ENCODE results near the gene ARHGAP8.
"Not testable (repeated sequence)": the region's sequence is repeated elsewhere in the genome, so short reads cannot be mapped to it uniquely, and the experiment has no call there.

Gene ARHGAP8

GRCh38 chr22:44740307-44740706, 12.1 kb upstream of the ARHGAP8 start:
- no peak for DNase-seq

- DNase-seq = no peak
These were observed 10.4 kb upstream of the ARHGAP8 start for GRCh38 chr22:44741929-44742328.

DNA sequence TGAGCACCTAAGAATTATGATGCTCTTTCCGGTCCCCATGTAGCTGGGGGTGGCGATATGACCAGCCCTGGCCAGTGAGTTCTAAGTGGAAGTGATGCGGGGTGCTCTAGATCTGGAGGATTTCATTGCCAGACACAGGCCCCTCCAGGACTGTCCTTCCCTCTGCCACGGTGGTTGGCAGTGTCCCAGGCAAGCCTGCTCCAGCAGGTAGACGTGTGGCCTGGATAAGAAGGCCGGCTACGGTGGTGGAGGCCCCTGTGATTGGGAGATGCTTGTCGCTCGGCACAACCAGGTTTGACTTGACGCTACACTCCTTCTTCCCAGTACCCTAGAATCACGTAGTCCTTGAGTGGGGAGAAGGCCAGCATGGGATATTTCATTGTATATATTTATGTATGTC, 9.1 kb upstream of the ARHGAP8 start:
- no peak for DNase-seq

DNA sequence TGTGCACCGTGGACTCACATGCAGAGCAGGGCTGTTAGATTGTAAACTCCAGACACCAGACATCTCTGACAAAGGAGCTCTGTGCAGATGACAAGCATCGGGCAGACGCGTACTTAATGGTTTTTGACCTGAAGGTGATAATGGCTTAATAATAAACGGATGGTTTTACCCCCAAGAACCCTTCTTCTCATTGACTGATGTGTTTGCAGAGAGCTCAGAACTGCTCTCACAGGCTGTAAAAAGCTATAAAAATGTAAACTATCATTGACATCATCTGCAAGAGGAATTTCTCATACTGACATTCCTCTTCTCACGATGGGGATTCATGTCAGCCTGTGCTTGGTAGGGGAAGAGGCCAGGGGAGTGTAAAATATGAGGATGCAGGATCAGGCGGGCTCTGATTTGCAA, 8.6 kb upstream of the ARHGAP8 start:
- no peak for DNase-seq

DNA sequence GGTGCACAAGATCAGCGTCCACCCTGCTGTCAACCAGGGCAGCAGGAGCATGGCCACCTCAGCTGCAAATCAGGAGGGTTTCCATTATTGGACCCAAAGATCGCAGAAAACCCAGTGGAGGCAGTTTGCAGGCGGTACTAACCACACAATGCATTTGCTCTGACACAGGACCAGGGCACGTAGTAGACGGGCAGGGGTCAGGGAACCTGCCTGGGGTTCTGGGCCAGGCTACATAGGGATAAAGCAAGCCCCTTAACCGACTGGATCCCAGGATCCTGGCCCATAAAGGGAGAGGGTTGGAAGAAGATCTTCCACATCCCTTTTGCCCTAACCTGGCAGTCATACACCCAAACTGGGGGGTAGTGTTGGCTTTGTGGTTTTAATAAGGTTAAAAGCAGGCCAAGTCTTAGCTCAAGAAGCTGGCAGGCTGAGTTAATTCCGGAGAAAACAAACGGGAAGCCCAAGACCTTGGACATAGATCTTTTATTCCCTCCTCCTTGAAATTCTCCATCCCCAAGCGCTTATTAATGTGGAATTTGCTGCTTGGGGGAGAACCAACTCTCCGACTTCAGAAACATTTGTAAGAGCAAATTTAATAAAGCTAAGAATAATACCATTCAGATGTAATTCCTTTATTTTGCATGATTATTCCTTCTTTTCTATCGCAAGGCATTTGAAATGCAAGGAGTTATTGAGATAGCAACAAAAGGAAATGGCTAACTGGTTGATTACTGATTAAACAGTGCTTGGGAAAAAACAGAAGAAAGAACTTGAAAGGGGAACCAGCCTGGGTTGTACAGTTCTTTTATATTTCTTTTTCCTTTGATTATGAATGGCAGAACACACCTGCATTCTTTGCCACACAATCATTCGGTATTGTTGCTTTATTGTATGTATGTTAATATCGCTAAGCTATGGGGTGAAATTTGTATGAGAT, 6.3 kb upstream of the ARHGAP8 start:
- DNase-seq = no peak

GRCh38 chr22:44747784-44748127, 4.6 kb upstream of the ARHGAP8 start:
- not testable (repeated sequence) for DNase-seq

DNA sequence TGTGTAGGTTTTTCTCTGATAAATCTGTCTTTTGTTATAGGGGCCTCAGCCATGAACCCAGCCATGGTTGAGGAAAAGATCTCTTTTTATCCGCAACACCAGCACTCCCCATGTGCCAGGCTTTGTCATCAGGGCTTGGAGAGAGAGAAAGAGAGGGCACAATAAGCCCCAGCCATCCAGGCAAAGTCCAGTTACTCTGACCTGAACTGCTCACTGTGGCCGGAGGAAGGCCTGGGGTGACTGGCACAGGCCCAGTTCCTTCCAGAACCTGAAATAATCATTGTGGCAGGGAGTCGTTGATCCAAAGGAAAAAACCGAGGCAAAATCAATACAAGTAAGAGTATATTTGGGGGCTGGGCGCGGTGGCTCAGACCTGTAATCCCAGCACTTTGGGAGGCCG, 3.9 kb upstream of the ARHGAP8 start:
- DNase-seq = no peak

DNA sequence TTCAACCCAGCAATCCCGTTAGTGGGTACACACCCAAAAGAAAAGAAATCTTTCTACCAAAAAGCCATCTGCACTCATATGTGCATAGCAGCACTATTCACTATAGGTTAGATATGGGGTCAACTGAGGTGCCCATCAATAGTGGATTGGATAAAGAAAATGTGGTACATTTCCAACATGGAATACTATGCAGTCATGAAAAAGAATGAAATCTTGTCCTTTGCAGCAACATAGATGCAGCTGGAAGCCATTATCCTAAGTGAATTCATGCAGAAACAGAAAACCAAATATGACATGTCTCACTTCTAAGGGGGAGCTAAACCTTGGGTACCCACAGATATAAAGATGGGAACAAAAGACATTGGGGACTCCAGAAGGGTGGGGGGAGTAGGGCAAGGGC, 1.9 kb upstream of the ARHGAP8 start:
- no peak for DNase-seq

DNA sequence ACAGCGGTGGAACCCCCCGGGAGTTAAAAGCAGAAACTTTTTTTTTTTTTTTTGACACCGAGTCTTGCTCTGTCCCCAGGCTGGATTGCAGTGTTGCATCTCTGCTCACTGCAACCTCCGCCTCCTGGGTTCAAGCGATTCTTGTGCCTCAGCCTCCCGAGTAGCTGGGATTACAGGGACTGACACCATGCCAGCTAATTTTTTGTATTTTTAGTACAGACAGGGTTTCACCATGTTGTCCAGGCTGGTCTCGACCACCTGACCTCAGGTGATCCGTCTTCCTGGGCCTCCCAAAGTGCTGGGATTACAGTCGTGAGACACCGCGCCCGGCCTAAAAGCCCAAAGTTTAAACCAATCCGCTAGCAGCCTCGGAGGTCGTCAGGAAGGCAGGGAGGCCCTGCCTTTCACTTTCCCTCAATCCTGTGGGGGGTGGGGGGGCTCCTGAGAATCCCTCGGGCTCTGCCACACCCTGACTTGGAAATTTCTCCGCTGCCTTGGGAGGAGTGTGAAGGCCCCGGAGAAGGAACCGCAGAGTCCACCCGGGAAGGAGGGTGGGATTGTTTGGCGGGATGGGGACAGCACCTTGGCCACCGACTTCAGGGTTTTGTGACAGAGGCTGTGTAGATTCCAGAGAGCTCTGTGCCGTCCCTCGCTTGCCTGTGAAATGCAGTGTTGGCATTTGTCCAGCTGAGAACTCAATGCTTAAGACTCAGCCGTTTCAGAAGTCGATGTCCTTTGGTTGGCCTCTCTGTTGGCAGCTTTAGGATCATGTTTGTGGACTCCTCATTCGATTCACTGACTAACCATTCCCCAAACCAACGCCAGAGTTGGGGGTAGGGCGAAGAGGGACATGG, 1.0 kb downstream of the ARHGAP8 start:
- no peak for DNase-seq

DNA sequence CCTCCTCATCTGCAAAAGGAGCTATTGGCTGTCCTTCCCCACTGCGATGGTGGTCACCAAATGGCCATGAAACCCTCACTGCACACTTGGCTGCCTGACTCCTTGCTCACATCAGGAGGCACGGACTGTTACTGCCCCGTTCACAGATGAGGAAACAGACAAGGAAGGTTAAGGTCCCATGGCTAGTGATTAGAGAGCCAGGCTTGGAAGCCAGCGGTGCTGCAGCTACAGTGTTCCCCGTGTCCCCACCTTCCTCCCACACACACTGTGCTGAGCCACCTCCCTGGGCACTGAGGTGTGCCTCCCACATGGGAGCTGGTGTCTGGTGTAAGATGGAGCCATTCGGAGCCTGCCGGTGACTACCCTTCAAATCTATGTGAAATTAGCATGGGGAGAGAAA, 2.6 kb downstream of the ARHGAP8 start:
- DNase-seq = no peak

DNA sequence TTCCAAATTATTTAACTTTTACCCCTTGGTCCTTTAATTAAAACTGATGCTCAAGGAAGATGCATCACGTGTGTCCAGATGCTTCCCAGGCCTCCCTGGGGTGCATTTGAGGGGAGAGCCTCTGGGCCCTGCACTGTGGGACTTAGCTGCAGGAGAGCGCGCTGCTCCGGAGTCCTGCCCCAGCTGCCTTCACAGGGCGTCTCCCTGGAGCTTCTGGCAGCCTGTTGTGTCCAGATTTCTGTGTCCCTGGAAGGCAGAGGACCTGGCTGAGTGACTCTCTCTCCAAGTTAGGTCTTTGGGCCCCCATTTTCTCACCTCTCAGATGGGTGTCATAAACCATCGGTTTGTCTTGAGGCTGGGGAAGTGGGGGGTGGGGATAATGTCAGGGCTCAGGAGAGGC, 3.0 kb downstream of the ARHGAP8 start:
- DNase-seq = no peak

DNA sequence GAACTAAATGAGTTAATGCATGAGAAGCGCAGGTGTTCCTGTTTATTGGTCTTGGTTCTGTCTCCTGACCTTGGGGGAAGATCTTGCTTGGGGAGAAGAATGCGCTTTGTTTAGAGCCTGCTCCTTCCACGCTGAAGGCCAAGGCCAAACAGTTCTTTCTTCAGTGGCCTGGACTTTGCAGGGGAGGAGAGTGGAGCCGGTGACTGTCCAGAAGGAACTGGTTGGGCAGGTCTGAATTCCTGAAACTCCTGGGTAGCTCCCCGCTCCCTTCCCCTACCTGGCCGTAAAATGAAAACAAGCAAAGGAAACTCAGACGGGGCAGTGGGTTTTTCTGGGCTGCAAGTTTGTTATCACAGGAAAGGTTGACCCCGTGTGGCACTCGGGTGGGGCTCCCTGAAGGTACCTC, 3.6 kb downstream of the ARHGAP8 start:
- no peak for DNase-seq

- DNase-seq = no peak
These were observed 6.1 kb downstream of the ARHGAP8 start for GRCh38 chr22:44758344-44758973.

DNA sequence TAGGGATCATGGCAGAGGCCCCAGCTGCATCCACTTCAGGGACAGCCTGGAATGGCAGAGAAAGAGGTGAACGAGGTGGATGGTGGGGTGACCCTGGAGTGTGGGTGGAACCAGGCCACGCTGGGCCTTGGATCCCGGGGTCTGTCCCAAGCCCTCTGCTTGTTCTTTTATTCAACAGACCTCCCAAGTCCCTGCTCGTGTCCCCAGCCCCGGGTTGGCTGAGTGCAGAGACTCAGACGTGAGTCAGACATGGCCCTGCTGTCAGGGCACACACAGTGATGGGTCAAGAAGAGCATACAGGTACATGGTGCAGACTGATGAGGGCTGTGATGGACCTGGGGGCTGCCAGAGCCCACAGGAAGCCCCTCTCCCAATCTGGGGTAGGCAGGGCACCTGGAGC, 6.6 kb downstream of the ARHGAP8 start:
- DNase-seq = no peak

GRCh38 chr22:44759430-44760310, 7.3 kb downstream of the ARHGAP8 start:
- no peak for DNase-seq

DNA sequence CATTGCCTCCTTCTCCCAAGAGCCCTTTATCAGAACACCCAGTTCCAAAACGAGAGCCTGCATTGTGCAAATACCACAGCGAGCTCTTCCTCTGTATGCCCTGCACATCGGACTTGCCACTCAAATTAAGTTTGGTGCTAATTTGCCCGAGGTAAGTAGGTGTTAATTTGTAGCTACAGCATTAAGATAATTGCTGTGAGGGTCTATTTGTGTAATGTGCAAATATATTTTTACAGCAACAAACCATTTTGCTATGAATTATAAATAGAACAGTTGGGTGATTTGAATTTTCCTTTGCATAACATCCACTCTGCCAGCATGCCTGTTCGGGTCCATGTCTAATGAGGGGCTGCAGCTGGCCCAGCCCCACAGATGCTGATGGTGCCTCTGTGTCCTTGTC, 8.1 kb downstream of the ARHGAP8 start:
- DNase-seq = no peak

GRCh38 chr22:44761025-44761424, 8.7 kb downstream of the ARHGAP8 start:
- DNase-seq = no peak

DNA sequence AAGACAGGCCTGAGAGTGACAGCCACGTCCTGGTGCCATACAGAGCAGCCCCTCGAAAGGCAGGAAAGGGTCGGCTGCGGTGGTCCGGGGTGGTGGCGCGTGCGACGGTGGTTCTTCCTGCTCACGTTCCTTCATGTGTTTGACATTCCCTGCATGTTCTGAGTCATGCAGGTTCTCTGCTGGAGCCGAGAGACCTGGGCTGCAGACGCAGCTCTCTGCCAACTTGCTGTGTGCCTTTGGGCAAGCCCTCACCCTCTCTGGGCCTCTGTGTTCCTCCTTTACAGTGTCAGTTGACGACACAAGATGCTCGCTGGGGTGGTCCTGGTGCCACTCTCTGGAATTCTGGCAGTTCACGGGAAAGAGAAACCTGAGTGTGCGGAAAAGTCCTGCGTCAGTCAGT, 12.0 kb downstream of the ARHGAP8 start:
- DNase-seq = no peak

DNA sequence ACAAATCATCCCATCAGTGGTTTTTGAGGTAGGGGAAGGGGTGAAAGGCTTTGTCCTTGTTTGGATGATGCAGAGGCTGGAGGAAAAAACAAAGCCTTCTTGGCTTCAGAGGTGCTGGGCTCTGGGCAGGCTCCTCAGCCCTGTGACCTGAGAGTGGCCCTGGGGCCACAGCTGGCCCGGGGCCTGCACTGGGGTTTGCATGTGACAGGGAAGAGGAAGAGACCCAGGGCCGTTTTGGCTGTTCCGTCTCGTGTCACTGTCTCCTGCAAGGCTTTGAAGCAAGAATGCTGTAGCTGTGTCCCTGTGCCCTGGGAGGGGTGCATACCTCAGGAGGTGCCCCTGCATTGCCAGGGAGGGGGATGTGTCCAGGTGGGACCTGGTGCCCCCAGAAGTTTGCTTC, 12.6 kb downstream of the ARHGAP8 start:
- DNase-seq = no peak

DNA sequence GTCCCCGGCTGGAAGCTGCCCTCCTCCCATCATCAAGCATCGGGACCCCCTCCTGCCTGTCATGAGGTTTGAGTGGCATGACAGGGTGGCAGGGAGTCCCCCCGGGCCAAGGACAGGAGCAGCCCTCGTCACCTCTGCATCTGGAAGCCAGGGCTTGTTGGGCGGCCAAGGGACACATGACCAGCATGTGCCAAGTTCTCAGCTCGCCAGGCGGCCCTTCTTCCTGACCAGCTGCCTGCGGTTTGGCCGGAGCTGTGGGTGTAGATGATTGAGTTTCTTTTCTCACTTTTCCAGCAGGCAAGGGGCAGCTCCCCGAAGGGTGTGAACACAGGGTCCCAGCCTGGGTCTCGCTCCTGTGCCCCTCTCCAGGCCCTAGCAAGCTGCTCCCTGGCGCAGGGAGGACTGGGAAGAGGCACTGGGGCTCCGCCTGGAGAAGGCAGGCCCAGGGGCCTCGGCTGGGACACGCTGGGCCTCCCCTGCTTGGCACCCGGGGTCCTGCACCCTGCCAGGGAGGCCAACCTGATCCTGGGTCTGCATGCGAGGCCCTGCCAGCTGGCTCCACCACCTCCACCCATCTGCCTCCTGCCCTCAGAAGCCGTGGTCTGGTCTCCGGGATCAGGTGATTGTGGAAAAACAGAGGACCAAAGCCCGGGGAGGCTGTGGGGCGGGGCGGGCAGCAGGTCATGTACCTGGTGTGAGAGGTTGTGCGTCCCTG, 13.4 kb downstream of the ARHGAP8 start:
- DNase-seq = no peak

DNA sequence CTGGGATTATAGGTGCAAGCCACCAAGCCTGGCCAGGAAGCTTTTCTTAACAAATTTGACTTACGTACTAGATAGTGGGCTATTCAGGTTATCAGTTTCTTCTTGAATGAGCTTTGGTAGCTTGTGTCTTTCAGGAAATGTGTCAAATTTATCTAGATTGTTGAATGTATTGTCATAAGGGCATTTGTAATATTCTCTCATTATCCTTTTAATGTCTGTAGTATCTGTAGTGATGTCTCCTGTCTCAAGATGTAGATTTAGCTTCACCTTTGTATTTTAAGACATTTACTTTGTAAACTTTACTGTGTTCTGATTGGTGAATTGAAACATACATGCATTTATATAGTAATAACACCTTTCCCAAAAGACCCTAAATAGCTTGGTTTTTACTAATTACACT, 20.7 kb downstream of the ARHGAP8 start:
- no peak for DNase-seq

GRCh38 chr22:44775862-44776261, 23.5 kb downstream of the ARHGAP8 start:
- DNase-seq = no peak
